ENCODE results near the gene SLC35F3. TPM values are rescaled to one million over a fixed set of nuclear protein-coding genes. Genes with fewer than 3 reads are reported as not detected.

SLC35F3 gene
- total RNA-seq, 1 donor from 2014 or later: not detected

DNA sequence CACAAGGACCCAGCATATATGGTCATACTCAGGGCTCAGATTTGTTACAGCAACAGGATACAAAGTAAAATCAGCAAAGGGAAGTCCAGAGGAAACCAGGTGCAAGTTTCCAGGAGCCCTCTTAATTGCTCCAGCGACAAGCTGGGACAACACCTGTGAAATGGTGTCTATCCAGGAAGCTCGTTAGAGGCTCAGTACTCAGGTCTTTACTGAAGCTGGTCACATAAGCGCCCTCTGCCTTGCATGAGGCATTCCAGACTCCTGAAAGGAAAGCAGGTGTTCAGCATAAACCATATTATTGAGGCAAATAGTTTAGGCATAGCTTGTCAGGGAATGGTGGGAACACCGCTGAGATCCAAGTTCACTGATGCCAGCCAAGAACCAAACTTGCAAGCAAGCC is 231.0 kb downstream of the SLC35F3 start:
- CTCF ChIA-PET: no interaction called here
- TF ChIP-seq, protein P1, sequence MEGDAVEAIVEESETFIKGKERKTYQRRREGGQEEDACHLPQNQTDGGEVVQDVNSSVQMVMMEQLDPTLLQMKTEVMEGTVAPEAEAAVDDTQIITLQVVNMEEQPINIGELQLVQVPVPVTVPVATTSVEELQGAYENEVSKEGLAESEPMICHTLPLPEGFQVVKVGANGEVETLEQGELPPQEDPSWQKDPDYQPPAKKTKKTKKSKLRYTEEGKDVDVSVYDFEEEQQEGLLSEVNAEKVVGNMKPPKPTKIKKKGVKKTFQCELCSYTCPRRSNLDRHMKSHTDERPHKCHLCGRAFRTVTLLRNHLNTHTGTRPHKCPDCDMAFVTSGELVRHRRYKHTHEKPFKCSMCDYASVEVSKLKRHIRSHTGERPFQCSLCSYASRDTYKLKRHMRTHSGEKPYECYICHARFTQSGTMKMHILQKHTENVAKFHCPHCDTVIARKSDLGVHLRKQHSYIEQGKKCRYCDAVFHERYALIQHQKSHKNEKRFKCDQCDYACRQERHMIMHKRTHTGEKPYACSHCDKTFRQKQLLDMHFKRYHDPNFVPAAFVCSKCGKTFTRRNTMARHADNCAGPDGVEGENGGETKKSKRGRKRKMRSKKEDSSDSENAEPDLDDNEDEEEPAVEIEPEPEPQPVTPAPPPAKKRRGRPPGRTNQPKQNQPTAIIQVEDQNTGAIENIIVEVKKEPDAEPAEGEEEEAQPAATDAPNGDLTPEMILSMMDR (IDR thresholded peaks at IDR 0.05): no peak

DNA sequence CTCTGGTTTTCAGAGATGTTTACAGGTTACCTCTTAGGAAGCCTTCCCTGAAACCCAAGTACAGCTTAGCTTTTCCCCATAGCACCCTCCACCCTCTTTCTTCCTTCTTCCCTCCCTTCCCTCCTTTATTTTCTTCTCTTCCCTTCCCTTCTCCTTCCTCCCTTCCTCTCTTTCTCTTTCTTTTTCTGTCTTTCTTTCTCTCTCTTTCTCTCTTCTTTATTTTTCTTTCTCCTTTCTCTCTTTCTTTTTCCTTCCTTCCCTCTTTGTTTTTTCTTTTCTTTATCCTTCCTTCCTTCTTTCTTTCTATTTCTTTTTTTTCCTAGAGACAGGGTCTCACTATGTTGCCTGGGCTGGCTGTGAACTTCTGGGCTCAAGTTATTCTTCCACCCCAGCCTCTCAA is 231.6 kb downstream of the SLC35F3 start:
- no peaks in the 10 kb centered on the region for H3K9me3 Mint-ChIP-seq
- H3K36me3 Mint-ChIP-seq (ENCODE audit: low read depth): no peaks in the 10 kb centered on the region
- H3K4me3 Mint-ChIP-seq: no peak overlapping the region
- ChIA-PET CTCF (no interaction called here), POLR2A (no interaction called here)
- ATAC-seq (ENCODE audit: low read depth) (no peak), DNase-seq (no peak)
- H3K27me3 Mint-ChIP-seq: peaks cover 4% of the 10 kb centered on the region
- intact Hi-C loops (cut with micrococcal nuclease): no loop called here
- H3K4me1 Mint-ChIP-seq: no peaks in the 10 kb centered on the region
- no peak overlapping the region for H3K27ac Mint-ChIP-seq
- TF ChIP-seq, protein P1 (IDR thresholded peaks at IDR 0.05): no peak

More for the DNA sequence above, 231.0 kb downstream of the SLC35F3 start:
- Mint-ChIP-seq H3K27ac (no peak overlapping the region), H3K27me3 (peaks cover 4% of the 10 kb centered on the region), H3K36me3 (ENCODE audit: low read depth) (no peaks in the 10 kb centered on the region), H3K4me1 (no peaks in the 10 kb centered on the region), H3K9me3 (no peaks in the 10 kb centered on the region), H3K4me3 (no peak overlapping the region)
- intact Hi-C loops (cut with micrococcal nuclease): no loop called here
- ATAC-seq (ENCODE audit: low read depth) (no peak), DNase-seq (no peak)
- POLR2A ChIA-PET: no interaction called here

DNA sequence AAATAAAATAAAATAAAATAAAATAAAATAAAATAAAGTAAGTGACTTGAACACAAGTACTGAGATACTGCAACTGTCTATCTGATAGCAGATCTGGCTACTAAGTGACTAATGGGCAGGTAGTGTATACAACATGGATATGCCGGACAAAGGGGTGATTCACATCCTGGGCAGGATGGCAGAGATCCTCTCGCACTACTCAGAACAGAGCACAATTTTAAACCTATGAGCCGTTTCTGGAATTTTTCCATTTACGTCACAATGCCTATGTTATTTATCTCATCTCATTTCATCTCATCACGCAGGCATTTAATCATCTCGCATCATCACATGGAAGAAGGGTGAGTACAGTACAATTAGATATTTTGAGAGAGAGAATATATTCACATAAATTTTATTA is 235.5 kb downstream of the SLC35F3 start:
- no peak for ATAC-seq (ENCODE audit: low read depth)
- H3K36me3 Mint-ChIP-seq (ENCODE audit: low read depth): no peaks in the 10 kb centered on the region
- intact Hi-C loops (cut with micrococcal nuclease): no loop called here
- H3K4me3 Mint-ChIP-seq: no peak overlapping the region
- ChIA-PET POLR2A (no interaction called here), CTCF (no interaction called here)
- H3K4me1 Mint-ChIP-seq: no peaks in the 10 kb centered on the region
- peaks cover 2% of the 10 kb centered on the region for H3K27me3 Mint-ChIP-seq
- TF ChIP-seq, protein P1 (IDR thresholded peaks at IDR 0.05): no peak
- H3K9me3 Mint-ChIP-seq: no peaks in the 10 kb centered on the region
- H3K27ac Mint-ChIP-seq: no peak overlapping the region
- no peak for DNase-seq

DNA sequence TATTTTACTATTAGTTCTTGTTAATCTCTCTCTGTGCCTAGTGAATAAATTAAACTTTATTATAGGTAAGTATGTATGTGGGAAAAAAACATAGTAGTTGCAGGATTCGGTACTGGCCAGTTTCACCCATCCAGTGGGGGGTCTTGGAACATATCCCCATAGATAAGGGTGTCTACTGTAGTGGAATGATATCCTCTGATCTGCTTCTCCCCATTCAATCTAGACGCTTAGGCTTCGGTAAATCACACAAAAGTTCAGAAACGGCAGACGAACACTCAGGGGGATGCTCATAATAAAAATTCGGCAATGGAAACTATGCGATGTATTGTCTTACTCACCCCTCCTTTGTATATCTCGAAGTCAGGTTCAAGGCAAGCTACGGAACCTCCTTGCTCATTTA is 235.9 kb downstream of the SLC35F3 start:
- TF ChIP-seq, protein P1 (IDR thresholded peaks at IDR 0.05): no peak
- intact Hi-C loops (cut with micrococcal nuclease): no loop called here
- no peaks in the 10 kb centered on the region for H3K4me1 Mint-ChIP-seq
- no peak for DNase-seq
- H3K9me3 Mint-ChIP-seq: no peaks in the 10 kb centered on the region
- no peak overlapping the region for H3K27ac Mint-ChIP-seq
- ChIA-PET POLR2A (no interaction called here), CTCF (no interaction called here)
- H3K27me3 Mint-ChIP-seq: peaks cover 2% of the 10 kb centered on the region
- H3K36me3 Mint-ChIP-seq (ENCODE audit: low read depth): no peaks in the 10 kb centered on the region
- ATAC-seq (ENCODE audit: low read depth): no peak
- H3K4me3 Mint-ChIP-seq: no peak overlapping the region

DNA sequence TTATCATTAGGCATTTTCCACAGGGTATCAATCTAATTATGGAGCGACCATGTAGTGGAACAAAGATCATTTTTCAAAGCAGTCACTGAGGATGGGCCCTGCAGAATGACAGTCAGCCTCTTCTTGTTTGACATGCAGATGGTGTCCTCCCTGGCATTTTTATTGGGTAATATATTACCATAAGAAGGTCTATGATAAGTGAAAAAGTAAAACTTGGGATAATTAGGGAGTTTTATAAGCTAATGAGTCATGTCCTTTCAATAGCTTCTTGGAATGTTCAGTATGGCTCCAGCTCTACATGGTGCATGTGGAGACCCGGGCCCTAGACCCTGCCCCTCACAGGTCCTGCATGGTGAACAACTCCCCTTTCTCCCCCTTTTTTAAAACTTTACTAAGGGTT is 236.5 kb downstream of the SLC35F3 start:
- Mint-ChIP-seq H3K4me1 (no peaks in the 10 kb centered on the region), H3K4me3 (no peak overlapping the region), H3K27ac (no peak overlapping the region), H3K36me3 (ENCODE audit: low read depth) (no peaks in the 10 kb centered on the region), H3K27me3 (peaks cover 2% of the 10 kb centered on the region), H3K9me3 (no peaks in the 10 kb centered on the region)
- intact Hi-C loops (cut with micrococcal nuclease): no loop called here
- DNase-seq (no peak), ATAC-seq (ENCODE audit: low read depth) (no peak)
- ChIA-PET POLR2A (no interaction called here), CTCF (no interaction called here)
- TF ChIP-seq, protein P1 (IDR thresholded peaks at IDR 0.05): no peak
